IMR-90 (cell line): ENCODE results near the gene CCDC51. TPM values are rescaled to one million over a fixed set of nuclear protein-coding genes. Genes with fewer than 3 reads are reported as not detected.

ENCODE experiments used
- ATAC-seq: fragments of 200-7000 bp; cut with Tn5 transposase; 2 replicates; pipeline ENCODE4 v1.9.1; 2020; ENCODE audit warnings: low read depth, mild to moderate bottlenecking, moderate library complexity
- BruUV-seq: library from RNA; stranded (reverse); fragments of 400-500 nt; replicated peaks from 2 replicates; lab custom pipeline; 2021; lab: Mats Ljungman, UMichigan
- CTCF ChIA-PET: fragments of 300-600 bp; formaldehyde crosslinking; extraction: SDS; loops from one replicate; lab custom pipeline; 2021; ENCODE audit warnings: antibody characterized with exemption; lab: Yijun Ruan, JAX
- POLR2A ChIA-PET: fragments of 300-600 bp; sonication (Branson Sonifier 250); formaldehyde crosslinking; loops from one replicate; lab custom pipeline; 2022; ENCODE audit warnings: antibody characterized with exemption; ENCODE audit not compliant: unreplicated experiment; lab: Charles Lee
- DNase-seq: peaks from one replicate; pipeline ENCODE4 v3.0.0; 2013
- H2AFZ ChIP-seq: replicated peaks from 2 replicates; pipeline ENCODE3; 2013; ENCODE audit warnings: low read length, mild to moderate bottlenecking; ENCODE audit not compliant: poor library complexity
- H2AK5ac ChIP-seq: 2 replicates; pipeline ENCODE4 v1.6.1; 2013; ENCODE audit warnings: low read depth, low read length, inconsistent platforms
- H2AK9ac ChIP-seq: replicated peaks from 2 replicates; pipeline ENCODE3; 2013; ENCODE audit warnings: mild to moderate bottlenecking, low read depth, low read length, moderate library complexity; ENCODE audit not compliant: poor library complexity
- H2BK120ac ChIP-seq: 2 replicates; pipeline ENCODE4 v1.6.1; 2013; ENCODE audit warnings: low read depth, low read length, inconsistent platforms
- H2BK15ac ChIP-seq: 3 replicates; pipeline ENCODE4 v1.6.1; 2013; ENCODE audit warnings: low read depth, low read length, inconsistent platforms
- H2BK20ac ChIP-seq: 2 replicates; pipeline ENCODE4 v1.6.1; 2013; ENCODE audit warnings: low read depth, mild to moderate bottlenecking, inconsistent platforms, low read length, moderate library complexity
- H2BK5ac ChIP-seq: 2 replicates; pipeline ENCODE4 v1.6.1; 2013; ENCODE audit warnings: mild to moderate bottlenecking, low read depth, low read length, inconsistent platforms; ENCODE audit not compliant: poor library complexity, severe bottlenecking
- H3K14ac ChIP-seq: replicated peaks from 2 replicates; pipeline ENCODE4 v1.6.1; 2013; ENCODE audit warnings: low read depth, low read length, inconsistent platforms
- H3K18ac ChIP-seq: 2 replicates; pipeline ENCODE4 v1.6.1; 2013; ENCODE audit warnings: low read depth, low read length, control low read depth
- H3K23ac ChIP-seq: 2 replicates; pipeline ENCODE4 v1.6.1; 2013; ENCODE audit warnings: low read depth, low read length, inconsistent platforms
- H3K27ac ChIP-seq: 2 replicates; pipeline ENCODE4 v1.5.1; 2013; ENCODE audit warnings: mild to moderate bottlenecking, control low read depth, low read length; ENCODE audit not compliant: insufficient read depth
- H3K27me3 ChIP-seq: 2 replicates; pipeline ENCODE4 v1.6.1; 2013; ENCODE audit warnings: low read length; ENCODE audit not compliant: control insufficient read depth, insufficient read depth
- H3K36me3 ChIP-seq: 2 replicates; pipeline ENCODE4 v1.6.1; 2013; ENCODE audit warnings: low read length, mixed read lengths; ENCODE audit not compliant: control insufficient read depth, insufficient read depth
- H3K4ac ChIP-seq: 2 replicates; pipeline ENCODE4 v1.6.1; 2013; ENCODE audit warnings: low read depth, low read length, inconsistent platforms
- H3K4me1 ChIP-seq: 2 replicates; pipeline ENCODE4 v1.6.1; 2013; ENCODE audit warnings: low read length, mixed read lengths; ENCODE audit not compliant: control insufficient read depth, insufficient read depth
- H3K4me2 ChIP-seq: 2 replicates; pipeline ENCODE4 v1.6.1; 2013; ENCODE audit warnings: low read depth, mild to moderate bottlenecking, control low read depth, low read length, moderate library complexity
- H3K4me3 ChIP-seq: 2 replicates; pipeline ENCODE4 v1.5.1; 2013; ENCODE audit warnings: low read depth, mild to moderate bottlenecking, control low read depth, low read length, moderate library complexity; ENCODE audit not compliant: insufficient read depth
- H3K56ac ChIP-seq: 2 replicates; pipeline ENCODE4 v1.6.1; 2013; ENCODE audit warnings: low read length, inconsistent platforms; ENCODE audit not compliant: insufficient read depth; ENCODE audit errors: extremely low read depth
- H3K79me1 ChIP-seq, 2 experiments: 2 replicates each; pipeline ENCODE4 v1.6.1; 2013; ENCODE audit warnings: low read length in 2 of 2, inconsistent platforms in 1 of 2, low read depth in 1 of 2
- H3K9ac ChIP-seq: 2 replicates; pipeline ENCODE4 v1.6.1; 2013; ENCODE audit warnings: low read depth, low read length, control low read depth
- H3K9me1 ChIP-seq: 2 replicates; pipeline ENCODE4 v1.6.1; 2013; ENCODE audit warnings: low read length, inconsistent platforms; ENCODE audit not compliant: insufficient read depth
- H3K9me3 ChIP-seq: 2 replicates; pipeline ENCODE4 v1.6.1; 2013; ENCODE audit warnings: low read length; ENCODE audit not compliant: control insufficient read depth, insufficient read depth
- H4K20me1 ChIP-seq: 2 replicates; pipeline ENCODE4 v1.6.1; 2013; ENCODE audit warnings: low read length, inconsistent platforms; ENCODE audit not compliant: insufficient read depth
- H4K5ac ChIP-seq: 2 replicates; pipeline ENCODE4 v1.6.1; 2013; ENCODE audit warnings: mild to moderate bottlenecking, low read depth, low read length, control low read depth
- H4K8ac ChIP-seq, 2 experiments: 2 replicates each; pipeline ENCODE4 v1.6.1; 2013; ENCODE audit warnings: low read depth in 2 of 2, low read length in 2 of 2, control low read depth in 1 of 2, inconsistent platforms in 1 of 2
- H4K91ac ChIP-seq: 2 replicates; pipeline ENCODE4 v1.6.1; 2013; ENCODE audit warnings: low read depth, low read length, inconsistent platforms; ENCODE audit not compliant: insufficient read depth
- BHLHE40 ChIP-seq: fragments of 150-350 bp; IDR thresholded peaks from 2 replicates; pipeline ENCODE4 v1.6.1; 2016; ENCODE audit warnings: mild to moderate bottlenecking, low read depth, low read length
- CEBPB ChIP-seq: IDR thresholded peaks from 2 replicates; pipeline ENCODE4 v1.6.1; 2012; ENCODE audit warnings: low read depth, low read length, improper control_type of control experiment
- CHD1 ChIP-seq: IDR thresholded peaks from 2 replicates; pipeline ENCODE4 v1.6.1; 2012; ENCODE audit warnings: low read depth, low read length, improper control_type of control experiment
- FOS ChIP-seq: fragments of 150-350 bp; IDR thresholded peaks from 2 replicates; pipeline ENCODE4 v1.6.1; 2016; ENCODE audit warnings: low read depth, low read length
- MAFK ChIP-seq: IDR thresholded peaks from 2 replicates; pipeline ENCODE4 v1.6.1; 2012; ENCODE audit warnings: low read depth, low read length, improper control_type of control experiment
- MAZ ChIP-seq: IDR thresholded peaks from 2 replicates; pipeline ENCODE4 v1.6.1; 2012; ENCODE audit warnings: low read depth, mild to moderate bottlenecking, low read length, improper control_type of control experiment, moderate library complexity, borderline replicate concordance
- MXI1 ChIP-seq: IDR thresholded peaks from 2 replicates; pipeline ENCODE4 v1.6.1; 2012; ENCODE audit warnings: low read depth, mild to moderate bottlenecking, low read length, moderate library complexity, borderline replicate concordance
- NFE2L2 ChIP-seq: fragments of 150-350 bp; IDR thresholded peaks from 2 replicates; pipeline ENCODE4 v1.6.1; 2016; ENCODE audit warnings: low read depth, mild to moderate bottlenecking, low read length
- POLR2A ChIP-seq: IDR thresholded peaks from 2 replicates; pipeline ENCODE4 v1.6.1; 2012; ENCODE audit warnings: mild to moderate bottlenecking, low read depth, low read length
- RAD21 ChIP-seq: IDR thresholded peaks from 2 replicates; pipeline ENCODE4 v1.6.1; 2012; ENCODE audit warnings: low read length, improper control_type of control experiment
- RCOR1 ChIP-seq: IDR thresholded peaks from 2 replicates; pipeline ENCODE4 v1.6.1; 2012; ENCODE audit warnings: mild to moderate bottlenecking, low read length, improper control_type of control experiment; ENCODE audit not compliant: insufficient replicate concordance
- RFX5 ChIP-seq: IDR thresholded peaks from 2 replicates; pipeline ENCODE4 v1.8.0; 2012; ENCODE audit warnings: low read depth, mild to moderate bottlenecking, low read length, moderate library complexity
- SMC3 ChIP-seq: fragments of 150-350 bp; IDR thresholded peaks from 2 replicates; pipeline ENCODE4 v1.6.1; 2016; ENCODE audit warnings: low read depth, mild to moderate bottlenecking, antibody characterized with exemption, low read length, moderate library complexity
- WGBS, 2 experiments: methylation state at CpG; one replicate each; pipeline versions ENCODE4 v1.1.5 to v1.1.7; 2013; ENCODE audit warnings: missing lambda C conversion rate in 2 of 2; ENCODE audit not compliant: insufficient read length in 1 of 2; ENCODE audit errors: extremely low coverage in 2 of 2; 5-methylcytosine and 5-hydroxymethylcytosine counted together
- dilution Hi-C: fragments of 300-500 bp; cut with HindIII; formaldehyde crosslinking; loops from one replicate; pipeline ENCODE4 v1.14.3; 2018; ENCODE audit warnings: low sequenced_read_pairs; ENCODE audit not compliant: unreplicated experiment
- in situ Hi-C: fragments of 300-500 bp; cut with MboI; formaldehyde crosslinking; loops from 3 replicates; pipeline ENCODE4 v1.14.3; 2019; ENCODE audit warnings: low sequenced_read_pairs, inconsistent platforms, mixed read lengths
- intact Hi-C: fragments of 100-400 bp; cut with micrococcal nuclease; formaldehyde crosslinking; loops from 2 replicates; pipeline ENCODE4 v1.10.0; 2022
- polyA plus RNA-seq, 3 experiments: library from polyadenylated mRNA; depleted of rRNA; stranded (reverse); fragments of >200 nt; gene quantifications; 2 replicates each; pipeline ENCODE4 v1.2.3, GENCODE V29; 2012; ENCODE audit warnings: low replicate concordance in 1 of 3
- total RNA-seq: library from RNA; depleted of rRNA; stranded (reverse); fragments of >200 nt; gene quantifications from 2 replicates; pipeline ENCODE4 v1.2.3, GENCODE V29; 2012
- TF ChIP-seq, protein P1 (sequence below): fragments of 150-350 bp; IDR thresholded peaks from 2 replicates; pipeline ENCODE4 v1.6.1; 2016; ENCODE audit warnings: low read depth, mild to moderate bottlenecking, low read length, moderate library complexity, borderline replicate concordance
- TF ChIP-seq, protein P2 (sequence below): fragments of 150-350 bp; IDR thresholded peaks from 2 replicates; pipeline ENCODE4 v1.6.1; 2017; ENCODE audit warnings: mild to moderate bottlenecking, antibody characterized with exemption, low read length, low read depth
- TF ChIP-seq, protein P3 (sequence below): conservative IDR thresholded peaks from 2 replicates; pipeline ENCODE4 v1.5.1; 2012; ENCODE audit warnings: mild to moderate bottlenecking, low read depth, low read length, improper control_type of control experiment

CCDC51 gene
- total and polyA plus RNA-seq, 2 of the 4 experiments (the other 2 are of a cell fraction): 11.0 to 16.1 TPM

DNA sequence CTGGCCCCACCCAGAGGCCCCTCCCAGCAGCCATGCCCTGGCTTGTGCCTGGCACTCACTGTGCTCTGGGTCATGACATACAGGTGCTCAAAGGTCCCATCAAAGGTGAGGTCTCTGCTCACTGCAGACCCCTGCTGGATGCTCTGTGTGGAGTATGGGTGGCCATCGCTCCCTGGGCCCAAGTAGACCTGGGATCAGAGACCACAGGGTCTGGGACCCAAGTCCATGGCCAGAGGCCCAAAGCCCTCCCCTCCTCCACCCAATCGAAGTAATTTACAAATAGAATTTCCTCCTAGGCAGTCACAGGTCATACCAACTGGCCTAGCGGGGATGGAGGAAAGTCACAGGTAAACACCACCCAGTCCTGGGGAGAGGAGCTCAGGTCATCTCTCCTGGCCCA, 17.6 kb downstream of the CCDC51 start:
- H3K23ac ChIP-seq: no peak overlapping the region
- no peak overlapping the region for H4K91ac ChIP-seq
- ChIA-PET CTCF (interaction anchor here (0.8 kb wide), 1 partner anchor 14 kb away, joined by 4 read pairs; no protein-coding TSS in a partner anchor), POLR2A (no interaction called here)
- peaks cover 26% of the 10 kb centered on the region; the same call in 1 of the 2 replicates for H3K36me3 ChIP-seq
- H3K4me2 ChIP-seq: no peak overlapping the region
- intact Hi-C loops: no loop called here
- peaks cover 16% of the 10 kb centered on the region for H3K4me1 ChIP-seq
- 0 out of 2 replicates have a peak, but pooled peaks cover 9% of the 10 kb centered on the region for H3K9me1 ChIP-seq
- no peak overlapping the region for H2AK9ac ChIP-seq
- H2BK5ac ChIP-seq: no peak overlapping the region
- H3K79me1 ChIP-seq: peaks cover 17 to 46% of the 10 kb centered on the region in 2 experiments; a peak in 3 of 4 replicates
- in situ Hi-C loops: no loop called here
- H3K14ac ChIP-seq: no peak overlapping the region
- H3K27me3 ChIP-seq: no peaks in the 10 kb centered on the region
- H2AK5ac ChIP-seq: no peak overlapping the region
- no peak overlapping the region for H3K18ac ChIP-seq
- WGBS, 2 experiments: no CpG with 5 or more reads among the region's 3 CpGs
- no peak for DNase-seq
- H3K56ac ChIP-seq: no peak overlapping the region
- H2AFZ ChIP-seq: no peak overlapping the region
- H2BK120ac ChIP-seq: no peak overlapping the region
- H2BK20ac ChIP-seq: no peak overlapping the region
- no peak overlapping the region for H3K27ac ChIP-seq
- BruUV-seq: no TSS peak
- no peaks in the 10 kb centered on the region for H3K9me3 ChIP-seq
- H2BK15ac ChIP-seq: no peak overlapping the region
- TF ChIP-seq RFX5: no peak
- TF ChIP-seq BHLHE40: no peak
- TF ChIP-seq CHD1: no peak
- TF ChIP-seq MAZ: no peak
- TF ChIP-seq, protein P1, sequence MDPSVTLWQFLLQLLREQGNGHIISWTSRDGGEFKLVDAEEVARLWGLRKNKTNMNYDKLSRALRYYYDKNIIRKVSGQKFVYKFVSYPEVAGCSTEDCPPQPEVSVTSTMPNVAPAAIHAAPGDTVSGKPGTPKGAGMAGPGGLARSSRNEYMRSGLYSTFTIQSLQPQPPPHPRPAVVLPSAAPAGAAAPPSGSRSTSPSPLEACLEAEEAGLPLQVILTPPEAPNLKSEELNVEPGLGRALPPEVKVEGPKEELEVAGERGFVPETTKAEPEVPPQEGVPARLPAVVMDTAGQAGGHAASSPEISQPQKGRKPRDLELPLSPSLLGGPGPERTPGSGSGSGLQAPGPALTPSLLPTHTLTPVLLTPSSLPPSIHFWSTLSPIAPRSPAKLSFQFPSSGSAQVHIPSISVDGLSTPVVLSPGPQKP: no peak
- no peak for TF ChIP-seq CEBPB
- TF ChIP-seq RAD21: no peak
- TF ChIP-seq, protein P2, sequence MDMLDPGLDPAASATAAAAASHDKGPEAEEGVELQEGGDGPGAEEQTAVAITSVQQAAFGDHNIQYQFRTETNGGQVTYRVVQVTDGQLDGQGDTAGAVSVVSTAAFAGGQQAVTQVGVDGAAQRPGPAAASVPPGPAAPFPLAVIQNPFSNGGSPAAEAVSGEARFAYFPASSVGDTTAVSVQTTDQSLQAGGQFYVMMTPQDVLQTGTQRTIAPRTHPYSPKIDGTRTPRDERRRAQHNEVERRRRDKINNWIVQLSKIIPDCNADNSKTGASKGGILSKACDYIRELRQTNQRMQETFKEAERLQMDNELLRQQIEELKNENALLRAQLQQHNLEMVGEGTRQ: no peak
- no peak for TF ChIP-seq SMC3
- TF ChIP-seq POLR2A: no peak
- TF ChIP-seq, protein P3, sequence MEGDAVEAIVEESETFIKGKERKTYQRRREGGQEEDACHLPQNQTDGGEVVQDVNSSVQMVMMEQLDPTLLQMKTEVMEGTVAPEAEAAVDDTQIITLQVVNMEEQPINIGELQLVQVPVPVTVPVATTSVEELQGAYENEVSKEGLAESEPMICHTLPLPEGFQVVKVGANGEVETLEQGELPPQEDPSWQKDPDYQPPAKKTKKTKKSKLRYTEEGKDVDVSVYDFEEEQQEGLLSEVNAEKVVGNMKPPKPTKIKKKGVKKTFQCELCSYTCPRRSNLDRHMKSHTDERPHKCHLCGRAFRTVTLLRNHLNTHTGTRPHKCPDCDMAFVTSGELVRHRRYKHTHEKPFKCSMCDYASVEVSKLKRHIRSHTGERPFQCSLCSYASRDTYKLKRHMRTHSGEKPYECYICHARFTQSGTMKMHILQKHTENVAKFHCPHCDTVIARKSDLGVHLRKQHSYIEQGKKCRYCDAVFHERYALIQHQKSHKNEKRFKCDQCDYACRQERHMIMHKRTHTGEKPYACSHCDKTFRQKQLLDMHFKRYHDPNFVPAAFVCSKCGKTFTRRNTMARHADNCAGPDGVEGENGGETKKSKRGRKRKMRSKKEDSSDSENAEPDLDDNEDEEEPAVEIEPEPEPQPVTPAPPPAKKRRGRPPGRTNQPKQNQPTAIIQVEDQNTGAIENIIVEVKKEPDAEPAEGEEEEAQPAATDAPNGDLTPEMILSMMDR: no peak
- TF ChIP-seq RCOR1: no peak
- no peak for TF ChIP-seq MAFK
- no peak for TF ChIP-seq NFE2L2
- no peak for TF ChIP-seq FOS
- no peak for TF ChIP-seq MXI1
- peaks cover 19% of the 10 kb centered on the region for H4K20me1 ChIP-seq
- no peak overlapping the region for H3K4me3 ChIP-seq
- dilution Hi-C loops: no loop called here
- no peak overlapping the region for H4K8ac ChIP-seq
- H4K5ac ChIP-seq: no peak overlapping the region
- H3K9ac ChIP-seq: no peak overlapping the region
- ATAC-seq: no peak
- no peak overlapping the region for H3K4ac ChIP-seq
